Measurements from ENCODE around the gene TMEM179B. TPM values are rescaled to one million over a fixed set of nuclear protein-coding genes. Genes with fewer than 3 reads are reported as not detected.
A peak's percentile ranks its signal among the peaks of the same experiment; 100 is the strongest.

TMEM179B gene
- total RNA-seq, 2 donors from 2014 or later, result 46.7 to 54.5 TPM

DNA sequence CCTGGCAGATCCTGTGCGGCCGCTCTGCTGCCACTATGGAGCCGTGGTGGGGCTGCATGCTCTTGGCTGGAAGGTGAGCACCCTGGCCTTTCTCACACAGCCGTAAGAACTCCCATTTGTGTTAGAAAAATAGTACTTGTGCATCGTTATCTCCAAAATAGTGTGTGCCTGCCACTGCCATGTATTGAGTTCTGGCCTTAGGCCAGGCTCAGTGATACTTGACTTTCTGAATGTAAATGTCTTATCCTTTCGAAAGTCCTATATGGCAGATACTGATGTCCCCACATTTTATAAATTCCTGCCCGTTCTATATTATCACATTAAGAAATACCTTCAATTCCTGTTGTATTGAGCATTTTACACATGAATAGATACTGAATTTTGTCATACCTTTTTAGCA lies 4.4 kb upstream of the TMEM179B start:
- intact Hi-C loops (cut with DNase I), result no loop called here
- H3K4me3 ChIP-seq, result no peak overlapping the region

GRCh38 chr11:62786318-62787004 lies 741 bp upstream of the TMEM179B start:
- no peaks in the 10 kb centered on the region for H3K9me3 ChIP-seq
- H3K27me3 ChIP-seq, result no peaks in the 10 kb centered on the region
- H3K4me3 ChIP-seq, result peak overlapping the region; percentile 84
- peak; percentile 92 for TF ChIP-seq CTCF (IDR thresholded peaks at IDR 0.05)
- intact Hi-C loops (cut with DNase I), result loop anchor here (5.0 kb wide), 1 partner anchor 76 kb away; no protein-coding TSS in a partner anchor
- H3K9ac ChIP-seq (ENCODE audit: low read depth in 2 of 2, low read length in 2 of 2), result peak overlapping the region; percentile 97 to 99
- peaks cover 8% of the 10 kb centered on the region for H3K4me1 ChIP-seq
- DNase-seq, result peak; percentile 91
- H3K27ac ChIP-seq, result peak overlapping the region; percentile 99
- no peaks in the 10 kb centered on the region for H3K36me3 ChIP-seq

More for the DNA sequence above, 4.4 kb upstream of the TMEM179B start:
- Histone ChIP-seq H3K9ac (ENCODE audit: low read depth in 2 of 2, low read length in 2 of 2) (no peak overlapping the region), H3K9me3 (no peaks in the 10 kb centered on the region), H3K27ac (no peak overlapping the region), H3K36me3 (peaks cover 4% of the 10 kb centered on the region), H3K4me1 (peaks cover 6% of the 10 kb centered on the region), H3K27me3 (no peaks in the 10 kb centered on the region)
- TF ChIP-seq CTCF (IDR thresholded peaks at IDR 0.05), result no peak
- no peak for DNase-seq

GRCh38 chr11:62788991-62789390 lies 1.8 kb downstream of the TMEM179B start:
- Histone ChIP-seq H3K27ac (no peak overlapping the region), H3K4me1 (peaks cover 13% of the 10 kb centered on the region), H3K9me3 (no peaks in the 10 kb centered on the region), H3K27me3 (no peaks in the 10 kb centered on the region), H3K9ac (ENCODE audit: low read depth in 2 of 2, low read length in 2 of 2) (peak overlapping the region; percentile 0 to 1), H3K36me3 (peaks cover 8% of the 10 kb centered on the region), H3K4me3 (no peak overlapping the region)
- intact Hi-C loops (cut with DNase I), result loop anchor here (5.0 kb wide), 1 partner anchor 73 kb away; no protein-coding TSS in a partner anchor
- TF ChIP-seq CTCF (IDR thresholded peaks at IDR 0.05), result no peak
- no peak for DNase-seq

DNA sequence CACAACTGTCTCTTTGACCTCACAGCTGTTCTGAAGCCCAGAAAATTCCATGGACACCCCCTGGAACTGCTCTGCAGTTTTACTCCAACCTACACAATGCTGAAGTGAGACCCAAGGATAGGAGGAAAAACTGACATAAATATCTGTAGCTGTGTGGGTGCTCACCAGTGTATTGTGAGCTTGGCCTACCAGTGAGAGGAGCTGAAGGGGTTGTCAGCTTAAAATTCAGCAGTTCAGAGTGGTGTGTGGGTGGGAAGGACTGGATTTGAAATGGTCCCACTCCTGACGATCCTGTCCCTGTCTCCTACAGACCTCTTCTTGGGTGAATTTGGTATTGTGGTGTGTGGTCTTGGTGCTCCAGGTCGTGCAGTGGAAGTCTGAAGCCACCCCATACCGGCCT lies 2.4 kb downstream of the TMEM179B start:
- no peaks in the 10 kb centered on the region for H3K27me3 ChIP-seq
- intact Hi-C loops (cut with DNase I), result loop anchor here (5.0 kb wide), 1 partner anchor 73 kb away; no protein-coding TSS in a partner anchor
- no peak for DNase-seq
- H3K4me3 ChIP-seq, result no peak overlapping the region
- H3K9ac ChIP-seq (ENCODE audit: low read depth in 2 of 2, low read length in 2 of 2), result peak overlapping the region in 1 of 2 donors; percentile 1
- no peak for TF ChIP-seq CTCF (IDR thresholded peaks at IDR 0.05)
- no peaks in the 10 kb centered on the region for H3K9me3 ChIP-seq
- H3K27ac ChIP-seq, result no peak overlapping the region
- peaks cover 13% of the 10 kb centered on the region for H3K4me1 ChIP-seq
- H3K36me3 ChIP-seq, result peaks cover 14% of the 10 kb centered on the region

DNA sequence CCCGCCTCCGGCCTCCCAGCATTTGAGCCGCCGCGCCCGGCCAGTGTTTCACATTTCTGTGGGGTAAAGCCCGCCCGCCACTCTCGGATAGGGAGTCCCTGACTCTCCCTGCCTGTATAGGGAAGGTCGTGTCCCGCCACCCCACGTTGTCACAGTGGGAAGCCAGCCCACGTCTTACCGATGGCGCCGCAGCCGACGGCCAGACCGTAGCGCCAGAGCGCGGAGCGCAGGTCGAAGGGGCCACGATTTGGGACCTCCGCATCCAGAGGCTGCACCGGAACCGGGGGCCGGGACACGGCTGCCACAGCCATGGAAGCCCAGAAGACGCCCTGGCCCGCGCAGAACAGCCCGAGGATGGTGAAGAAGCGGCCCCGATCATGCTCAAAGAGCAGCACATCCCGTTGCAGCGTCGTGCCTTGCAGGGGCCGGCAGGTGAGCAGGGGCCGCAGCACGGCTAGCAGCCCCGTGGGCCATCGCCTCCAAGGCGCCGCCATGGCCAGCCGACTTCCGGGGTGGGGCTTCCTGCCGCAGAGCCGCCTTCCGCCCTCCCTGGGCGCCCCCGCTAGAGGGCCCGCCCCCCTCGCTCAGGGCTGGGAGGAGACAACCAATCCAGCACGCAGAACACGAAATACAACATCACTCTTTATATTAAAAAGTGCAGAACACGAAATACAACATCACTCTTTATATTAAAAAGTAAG lies 4.4 kb downstream of the TMEM179B start, which contains the start of gene TMEM223:
Gene TMEM223, minus strand, starts transcription at position 506 of the 701 bp plus-strand sequence. Its CDS starts 12 bp downstream, at position 494.
- no peaks in the 10 kb centered on the region for H3K27me3 ChIP-seq
- peak within 1 kb of the TSS; percentile 89 to 96 for H3K9ac ChIP-seq (ENCODE audit: low read depth in 2 of 2, low read length in 2 of 2)
- DNase-seq, result peak; percentile 92
- peak within 1 kb of the TSS; percentile 98 for H3K4me3 ChIP-seq
- intact Hi-C loops (cut with DNase I), result no loop called here
- H3K9me3 ChIP-seq, result no peaks in the 10 kb centered on the region
- peak within 1 kb of the TSS; percentile 80 for H3K27ac ChIP-seq
- H3K36me3 ChIP-seq, result peaks cover 25% of the 10 kb centered on the region
- no peak for TF ChIP-seq CTCF (IDR thresholded peaks at IDR 0.05)
- peaks cover 7% of the 10 kb centered on the region for H3K4me1 ChIP-seq
